HCT116 (cell line): Measurements from ENCODE around the gene GOLGA5.

Source experiments
- CTCF ChIP-seq, 3 experiments: fragments of 200-600 bp in 1 of 3; sonication (generic) in 1 of 3; IDR thresholded peaks in 2 of 3; conservative IDR thresholded peaks in 1 of 3; 2 replicates each; pipeline ENCODE4 v1.5.1; 2012 to 2017; ENCODE audit warnings: low read depth in 2 of 3, low read length in 2 of 3, antibody characterized with exemption in 1 of 3, borderline replicate concordance in 1 of 3, control low read depth in 1 of 3, mild to moderate bottlenecking in 1 of 3, mixed read lengths in 1 of 3, mixed run types in 1 of 3, moderate library complexity in 1 of 3; ENCODE audit not compliant: insufficient read depth in 1 of 3
- EGR1 ChIP-seq: IDR thresholded peaks from 2 replicates; pipeline ENCODE4 v1.6.1; 2012; ENCODE audit warnings: low read depth
- ELF1 ChIP-seq: IDR thresholded peaks from 2 replicates; pipeline ENCODE4 v1.6.1; 2012; ENCODE audit warnings: low read depth, borderline replicate concordance
- EZH2phosphoT487 ChIP-seq: fragments of 200-600 bp; IDR thresholded peaks from 2 replicates; pipeline ENCODE4 v1.6.1; 2018; ENCODE audit warnings: antibody characterized with exemption, borderline replicate concordance
- JUND ChIP-seq: IDR thresholded peaks from 2 replicates; pipeline ENCODE4 v1.6.1; 2012
- MAX ChIP-seq: IDR thresholded peaks from 2 replicates; pipeline ENCODE4 v1.6.1; 2012
- POLR2A ChIP-seq: IDR thresholded peaks from 2 replicates; pipeline ENCODE4 v1.7.0; 2011; ENCODE audit warnings: borderline replicate concordance; ENCODE audit not compliant: insufficient read depth, insufficient read length; ENCODE audit errors: extremely low read depth
- POLR2AphosphoS5 ChIP-seq: IDR thresholded peaks from 2 replicates; pipeline ENCODE4 v1.6.1; 2011; ENCODE audit warnings: mild to moderate bottlenecking, low read depth, low read length, moderate library complexity
- RAD21 ChIP-seq: IDR thresholded peaks from 2 replicates; pipeline ENCODE4 v1.6.1; 2012; ENCODE audit warnings: low read depth, mild to moderate bottlenecking
- REST ChIP-seq: IDR thresholded peaks from 2 replicates; pipeline ENCODE4 v1.6.1; 2012; ENCODE audit warnings: low read depth
- TCF7L2 ChIP-seq: IDR thresholded peaks from 2 replicates; pipeline ENCODE4 v1.7.0; 2011; ENCODE audit warnings: borderline replicate concordance, inconsistent platforms; ENCODE audit not compliant: insufficient read depth, insufficient read length; ENCODE audit errors: extremely low read depth
- YY1 ChIP-seq: IDR thresholded peaks from 2 replicates; pipeline ENCODE4 v1.6.1; 2011; ENCODE audit warnings: low read length, low read depth, moderate library complexity, mild to moderate bottlenecking; ENCODE audit not compliant: insufficient replicate concordance; ENCODE audit errors: extremely low read depth
- ZNF274 ChIP-seq: fragments of 200-500 bp; sonication (Bioruptor generic); IDR thresholded peaks from 2 replicates; pipeline ENCODE4 v1.6.1; 2014; ENCODE audit warnings: mild to moderate bottlenecking, low read depth, low read length, inconsistent platforms

GRCh38 chr14:92801917-92802316 is 7.8 kb downstream of the GOLGA5 start:
- no peak for TF ChIP-seq POLR2A
- no peak for TF ChIP-seq CTCF (IDR thresholded peaks at IDR 0.05 in 2 of 3, conservative IDR thresholded peaks at IDR 0.05 in 1 of 3; ENCODE audit: borderline replicate concordance in 1 of 3, insufficient read depth in 1 of 3, low read depth in 2 of 3, low read length in 2 of 3)
- no peak for TF ChIP-seq REST
- no peak for TF ChIP-seq POLR2AphosphoS5
- TF ChIP-seq TCF7L2: no peak
- TF ChIP-seq JUND: no peak
- TF ChIP-seq ZNF274: no peak
- no peak for TF ChIP-seq EZH2phosphoT487
- TF ChIP-seq RAD21: no peak
- TF ChIP-seq EGR1: no peak
- no peak for TF ChIP-seq MAX
- no peak for TF ChIP-seq YY1
- no peak for TF ChIP-seq ELF1
